DMS153 treated with DMSO at 0.1 percent for 48 hours (cell line): Measurements from ENCODE around the gene ZNF419.
A peak's percentile ranks its signal among the peaks of the same experiment; 100 is the strongest.
"Not testable (repeated sequence)": the region's sequence is repeated elsewhere in the genome, so short reads cannot be mapped to it uniquely, and the experiment has no call there.

Experiments
- DNase-seq: peaks from one replicate; lab custom pipeline; 2025; ENCODE audit not compliant: unreplicated experiment; lab: John Stamatoyannopoulos, UW

Gene ZNF419

DNA sequence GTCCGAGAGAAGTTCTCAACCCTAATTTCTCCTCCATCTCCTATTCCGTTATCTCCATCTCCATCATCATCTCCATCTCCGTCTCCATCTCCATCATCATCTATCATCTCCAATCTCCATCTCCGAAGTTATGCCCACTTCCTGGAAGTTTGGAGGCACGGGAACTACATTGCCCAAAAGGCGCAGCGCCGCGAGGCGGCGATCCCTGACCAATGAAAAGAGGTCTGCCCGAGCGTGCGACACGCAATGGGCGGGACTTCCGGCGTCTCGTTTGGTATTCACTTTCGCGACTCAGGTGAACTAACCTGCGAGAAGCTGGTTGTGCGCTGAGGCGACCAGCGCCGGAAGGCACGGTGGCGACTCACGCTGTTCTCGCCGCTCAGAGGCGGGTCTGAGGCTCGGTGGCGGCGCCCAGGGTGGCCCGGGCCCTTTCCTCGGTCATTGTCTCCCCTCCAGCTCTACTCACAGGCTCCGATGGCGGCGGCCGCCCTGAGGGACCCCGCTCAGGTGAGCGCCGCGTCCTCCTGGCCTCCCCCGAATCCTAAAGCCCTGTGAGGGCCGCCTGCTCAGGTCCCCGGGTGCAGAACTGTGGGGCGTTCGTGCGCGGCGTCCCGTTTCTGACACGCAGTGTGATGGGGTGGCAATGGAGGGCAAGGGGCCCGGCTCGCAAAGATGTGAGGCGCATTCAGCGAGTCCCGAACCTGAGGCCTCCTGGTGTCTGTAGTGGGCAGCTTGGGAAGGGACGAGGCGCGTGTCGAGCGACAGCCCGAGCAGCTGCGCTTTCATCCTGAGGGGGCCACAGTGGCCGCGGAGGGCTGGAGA lies at the start of gene ZNF419:
TSS of gene ZNF419 (plus strand) at position 274 of the 822 bp plus-strand sequence. CDS start at position 475, 201 bp downstream.
- DNase-seq: peak; percentile 11

GRCh38 chr19:57437931-57438330 lies 49.6 kb upstream of the ZNF419 start:
- no peak for DNase-seq

DNA sequence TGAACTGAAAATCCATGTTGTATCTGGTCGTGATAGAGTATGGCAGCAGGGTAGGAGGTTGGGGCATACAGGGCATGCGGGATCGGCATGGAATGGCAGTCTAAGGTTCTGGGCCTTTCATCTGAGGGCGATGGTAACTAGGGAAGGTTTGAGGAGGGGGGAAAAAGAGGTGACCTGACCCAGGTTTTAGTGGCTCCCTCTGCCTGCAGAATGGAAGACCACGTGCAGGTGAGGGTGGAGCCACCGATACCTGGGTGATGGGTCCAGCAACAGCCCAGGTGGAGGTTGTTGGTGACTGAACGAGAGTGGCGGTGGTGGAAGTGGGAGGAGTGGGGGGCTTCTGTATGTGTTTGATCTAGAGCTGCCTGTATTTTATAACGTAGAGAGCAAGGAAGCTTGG lies 48.6 kb upstream of the ZNF419 start:
- no peak for DNase-seq

DNA sequence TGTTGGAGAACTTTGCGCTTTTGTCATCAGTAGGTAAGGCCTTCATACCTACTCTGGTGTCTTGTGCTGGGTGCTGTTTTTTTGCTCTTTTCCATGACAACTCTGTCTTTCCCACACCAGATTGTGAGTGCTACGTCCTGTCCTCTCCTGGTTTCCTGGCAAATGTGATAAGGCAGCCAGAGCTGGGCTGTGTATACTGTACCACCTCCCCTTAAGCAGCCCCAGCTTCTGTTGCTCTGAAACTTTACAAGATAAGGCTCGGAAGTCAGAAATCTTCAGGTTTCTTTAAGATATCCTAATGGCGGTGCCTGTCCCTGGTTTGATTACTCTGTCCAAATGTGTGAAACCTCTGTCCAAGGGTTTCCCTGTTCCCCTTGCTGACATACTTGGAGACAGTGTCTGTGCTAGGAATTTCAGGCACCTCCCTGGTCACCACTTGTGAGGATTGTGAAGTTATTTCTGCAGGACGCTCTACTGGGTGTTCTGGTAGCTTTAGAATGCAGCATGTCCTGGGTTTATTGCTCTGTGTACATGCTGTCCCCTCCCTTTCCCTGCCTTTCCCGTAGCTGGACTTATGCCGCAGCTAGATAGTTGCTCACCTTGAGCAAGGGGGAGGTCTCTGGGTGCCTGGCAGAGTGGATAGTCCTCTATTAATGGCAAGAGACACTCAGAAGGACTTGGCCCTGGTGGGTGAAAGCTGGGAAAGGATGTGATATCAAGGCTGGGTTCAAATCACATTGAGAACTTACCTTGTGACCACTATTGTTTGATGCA lies 45.4 kb upstream of the ZNF419 start:
- DNase-seq: no peak

DNA sequence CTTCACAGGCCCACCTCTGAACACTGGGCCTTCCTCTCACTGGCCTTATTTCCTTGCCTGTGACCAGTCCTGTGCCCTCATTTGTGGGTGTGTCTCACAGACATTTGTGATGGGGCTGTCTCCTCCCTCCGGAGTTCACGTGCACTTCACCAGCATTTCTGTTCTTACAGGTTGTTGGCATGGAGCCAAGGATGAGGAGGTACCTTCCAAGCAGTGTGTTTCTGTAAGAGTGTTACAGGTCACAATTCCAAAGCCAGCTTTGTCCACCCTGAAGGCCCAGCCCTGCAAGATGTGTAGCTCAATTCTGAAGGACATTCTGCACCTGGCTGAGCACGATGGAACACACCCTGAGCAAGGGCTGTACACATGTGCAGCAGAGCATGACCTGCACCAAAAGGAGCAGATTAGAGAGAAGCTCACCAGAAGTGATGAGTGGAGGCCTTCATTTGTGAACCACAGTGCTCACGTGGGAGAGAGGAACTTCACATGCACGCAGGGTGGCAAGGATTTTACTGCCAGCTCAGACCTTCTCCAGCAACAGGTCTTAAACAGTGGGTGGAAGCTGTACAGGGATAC lies 44.3 kb upstream of the ZNF419 start:
- no peak for DNase-seq

DNA sequence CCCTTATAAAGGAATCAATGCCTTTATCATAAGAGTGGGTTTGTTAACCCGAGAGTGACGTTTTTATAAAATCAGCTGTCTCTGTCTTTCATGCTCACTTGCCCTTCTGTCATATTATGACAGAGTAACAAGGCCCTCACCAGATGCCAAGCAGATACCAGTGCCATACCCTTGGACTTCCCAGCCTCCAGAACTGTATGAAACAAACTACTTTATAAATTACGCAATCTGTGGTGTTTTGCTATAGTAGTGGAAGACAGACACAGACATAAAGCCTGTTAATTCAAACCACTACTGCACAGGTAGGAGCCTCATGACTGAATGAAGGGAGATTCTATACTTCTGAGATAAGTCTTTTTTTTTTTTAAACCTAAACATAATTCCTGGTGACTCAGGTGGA lies 35.2 kb upstream of the ZNF419 start:
- DNase-seq: no peak

- DNase-seq: no peak
Observed at GRCh38 chr19:57465680-57466381, 21.7 kb upstream of the ZNF419 start.

- no peak for DNase-seq
Observed at GRCh38 chr19:57466489-57466888, 21.1 kb upstream of the ZNF419 start.

- no peak for DNase-seq
Observed at GRCh38 chr19:57473646-57474045, 13.9 kb upstream of the ZNF419 start.

DNA sequence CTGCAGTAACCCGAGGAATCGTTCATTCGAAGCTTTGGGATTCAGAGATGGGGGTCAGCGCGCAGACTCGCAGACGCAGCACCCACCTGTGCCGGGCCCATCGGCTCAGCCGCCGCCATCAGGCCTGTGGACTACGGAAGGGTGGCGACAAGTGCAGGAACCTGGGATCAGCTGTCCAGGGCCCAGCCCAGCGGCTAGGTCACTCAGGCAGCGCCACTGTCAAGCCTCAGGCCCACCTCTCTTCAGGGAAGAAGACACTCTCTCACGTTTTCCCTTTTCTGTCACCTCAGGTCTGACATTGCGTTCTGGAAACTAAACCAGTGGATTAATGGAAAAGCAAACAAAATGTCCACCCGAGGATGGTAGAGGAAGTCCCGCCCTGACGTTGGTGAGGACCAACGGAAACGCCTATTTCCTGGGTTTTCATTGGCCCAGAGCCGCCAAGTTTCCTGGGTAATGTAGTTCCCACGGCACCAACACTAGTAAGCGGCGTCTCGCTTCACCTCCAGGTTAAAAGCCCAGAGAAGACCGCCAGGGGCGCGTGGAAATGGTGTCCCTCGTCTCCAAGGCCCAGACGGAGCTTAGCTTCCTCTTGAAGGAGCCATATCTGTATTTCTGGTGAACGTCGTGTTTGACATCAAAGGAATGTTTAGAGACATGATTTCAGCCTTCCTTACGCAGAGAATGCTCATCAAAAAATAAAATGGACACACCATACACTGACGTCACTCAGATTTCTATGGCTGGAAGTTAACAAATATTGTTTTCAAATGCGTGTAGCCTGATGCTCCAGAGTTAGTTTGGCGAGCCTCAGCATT lies 10.2 kb upstream of the ZNF419 start, which contains the start of gene ZNF772:
TSS of gene ZNF772 (minus strand) at position 376 of the 818 bp plus-strand sequence. CDS start at position 119, 257 bp downstream.
- peak; percentile 75 for DNase-seq

DNA sequence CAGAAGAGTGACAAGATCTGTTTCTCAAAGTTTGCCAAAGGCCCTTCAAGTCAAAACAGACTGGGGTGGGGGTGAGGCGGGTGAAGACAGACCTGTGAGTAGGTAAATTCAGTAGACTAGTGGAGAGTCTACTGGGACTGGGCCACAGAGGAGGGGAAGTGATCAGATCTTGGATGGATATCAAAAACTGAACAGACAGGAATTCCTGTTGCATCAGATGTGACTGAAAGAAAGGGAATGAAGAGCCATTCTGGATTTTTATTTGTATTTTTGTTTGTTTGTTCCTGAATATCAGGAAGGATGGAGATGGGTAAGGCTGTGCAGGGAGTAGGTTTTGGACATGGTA lies 722 bp downstream of the ZNF419 start:
- DNase-seq: not testable (repeated sequence)

- DNase-seq: not testable (repeated sequence)
Observed at GRCh38 chr19:57499332-57499679, 11.8 kb downstream of the ZNF419 start.

DNA sequence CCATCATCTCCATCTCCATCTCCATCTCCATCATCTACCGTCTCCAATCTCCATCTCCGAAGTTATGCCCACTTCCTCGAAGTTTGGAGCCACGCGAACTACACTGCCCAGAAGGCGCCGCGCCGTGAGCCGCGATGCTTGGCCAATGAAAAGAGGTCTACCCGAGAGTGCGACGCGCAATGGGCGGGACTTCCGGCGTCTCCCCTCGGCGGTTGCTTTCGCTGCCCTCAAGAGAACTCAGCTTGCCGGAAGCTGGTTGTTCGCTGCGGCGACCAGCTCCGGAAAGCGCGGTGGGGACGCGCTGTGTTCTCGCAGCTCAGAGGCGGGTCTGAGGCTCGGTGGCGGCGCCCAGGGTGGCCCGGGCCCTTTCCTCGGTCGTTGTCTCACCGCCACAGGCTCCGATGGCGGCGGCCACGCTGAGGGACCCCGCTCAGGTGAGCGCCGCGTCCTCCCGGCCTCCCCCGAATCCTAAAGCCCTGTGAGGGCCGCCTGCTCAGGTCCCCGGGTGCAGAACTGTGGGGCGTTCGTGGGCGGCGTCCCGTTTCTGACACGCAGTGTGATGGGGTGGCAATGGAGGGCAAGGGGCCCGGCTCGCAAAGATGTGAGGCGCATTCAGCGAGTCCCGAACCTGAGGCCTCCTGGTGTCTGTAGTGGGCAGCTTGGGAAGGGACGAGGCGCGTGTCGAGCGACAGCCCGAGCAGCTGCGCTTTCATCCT lies 12.3 kb downstream of the ZNF419 start, which contains the start of gene ZNF773:
TSS of gene ZNF773 (plus strand) at position 259 of the 716 bp plus-strand sequence. CDS start at position 402, 143 bp downstream.
- DNase-seq: peak; percentile 37

GRCh38 chr19:57500400-57500799 lies 12.8 kb downstream of the ZNF419 start:
- DNase-seq: not testable (repeated sequence)

GRCh38 chr19:57506163-57506562 lies 18.6 kb downstream of the ZNF419 start:
- DNase-seq: no peak

DNA sequence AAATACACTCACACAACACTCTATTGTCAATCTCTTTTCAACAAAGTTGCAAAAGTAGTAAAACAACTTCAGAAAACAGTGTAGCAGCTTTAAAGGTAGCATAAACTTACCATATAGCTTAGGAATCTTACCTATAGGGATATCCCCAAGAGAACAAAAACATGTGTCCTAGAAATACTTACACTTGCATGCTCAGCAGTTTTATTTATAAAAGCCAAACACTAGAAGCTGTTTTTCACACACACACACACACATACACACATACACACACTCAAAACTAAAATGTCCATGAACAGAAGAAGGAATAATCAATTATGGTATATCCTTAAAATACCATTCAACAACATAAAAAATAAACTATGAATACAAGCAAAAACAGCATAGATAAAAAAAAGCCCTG lies 23.9 kb downstream of the ZNF419 start:
- DNase-seq: no peak

- DNase-seq: no peak
Observed at GRCh38 chr19:57512845-57513244, 25.3 kb downstream of the ZNF419 start.

GRCh38 chr19:57515255-57515654 lies 27.7 kb downstream of the ZNF419 start:
- DNase-seq: no peak

DNA sequence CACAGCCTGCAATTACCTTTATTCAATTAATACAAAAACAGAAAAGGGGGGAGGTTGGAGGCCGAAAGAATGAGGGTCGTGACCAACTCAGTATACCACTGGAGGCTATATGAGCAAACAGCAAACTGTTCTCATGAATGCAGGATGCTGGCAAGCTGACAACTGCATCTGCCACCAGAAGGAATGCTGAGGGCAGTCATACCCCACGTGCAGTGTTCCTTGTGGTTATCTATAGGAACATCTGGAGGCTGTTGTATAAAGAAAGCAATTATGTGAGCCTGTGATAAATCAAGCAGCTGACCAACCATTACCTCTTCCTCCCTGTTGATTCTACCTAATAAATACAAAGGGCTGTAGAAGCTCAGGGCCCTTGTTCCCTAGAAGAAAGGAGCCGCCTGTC lies 30.5 kb downstream of the ZNF419 start:
- not testable (repeated sequence) for DNase-seq
